Activated CD4-positive, CD25-positive, alpha-beta regulatory T cell treated with anti-CD3 and anti-CD28 coated beads, Interleukin-2, amount 50 U/mL, for 24 hours (primary cell): ENCODE measurements around the gene KANSL3.
"Not testable (repeated sequence)": the region's sequence is repeated elsewhere in the genome, so short reads cannot be mapped to it uniquely, and the experiment has no call there.

ENCODE experiments used
- ATAC-seq, 2 donors: fragments of 150-1000 bp; cut with Tn5 transposase; one replicate each; pipeline ENCODE4 v1.10.0; 2021; ENCODE audit warnings: mild to moderate bottlenecking in 1 of 2, moderate library complexity in 1 of 2

KANSL3 gene

GRCh38 chr2:96556441-96557330 lies 81.4 kb downstream of the KANSL3 start:
- ATAC-seq, result peak; percentile 92 to 93

GRCh38 chr2:96555146-96555610 lies 82.9 kb downstream of the KANSL3 start:
- ATAC-seq, result no peak

GRCh38 chr2:96554293-96555145 lies 83.6 kb downstream of the KANSL3 start:
- ATAC-seq, result peak in 1 of 2 donors; percentile 12

- not testable (repeated sequence) for ATAC-seq
Observed at GRCh38 chr2:96553957-96554292, 84.2 kb downstream of the KANSL3 start.

- ATAC-seq, result no peak
Observed at GRCh38 chr2:96553176-96553956, 84.7 kb downstream of the KANSL3 start.

- no peak for ATAC-seq
Observed at GRCh38 chr2:96552315-96553175, 85.6 kb downstream of the KANSL3 start.

- no peak for ATAC-seq
Observed at GRCh38 chr2:96551605-96552314, 86.4 kb downstream of the KANSL3 start.

GRCh38 chr2:96550787-96551604 lies 87.1 kb downstream of the KANSL3 start:
- no peak for ATAC-seq

- ATAC-seq, result no peak
Observed at GRCh38 chr2:96549967-96550786, 87.9 kb downstream of the KANSL3 start.

- ATAC-seq, result no peak
Observed at GRCh38 chr2:96549466-96549785, 88.7 kb downstream of the KANSL3 start.

GRCh38 chr2:96548558-96549465 lies 89.3 kb downstream of the KANSL3 start:
- no peak for ATAC-seq

- no peak for ATAC-seq
Observed at GRCh38 chr2:96547731-96548171, 90.4 kb downstream of the KANSL3 start.

- no peak for ATAC-seq
Observed at GRCh38 chr2:96547203-96547641, 90.9 kb downstream of the KANSL3 start.

- ATAC-seq, result no peak
Observed at GRCh38 chr2:96546797-96547196, 91.3 kb downstream of the KANSL3 start.

- peak in 1 of 2 donors; percentile 28 for ATAC-seq
Observed at GRCh38 chr2:96546321-96546720, 91.8 kb downstream of the KANSL3 start.
